ENCODE results near the gene PREB.

PREB gene

GRCh38 chr2:27082773-27083409, 51.5 kb downstream of the PREB start:
- no peak for DNase-seq (ENCODE audit: low spot score)

GRCh38 chr2:27081984-27082772, 52.3 kb downstream of the PREB start:
- no peak for DNase-seq (ENCODE audit: low spot score)
